Measurements from ENCODE around the gene FNDC3A.
A peak's percentile ranks its signal among the peaks of the same experiment; 100 is the strongest.

FNDC3A gene
- 95.1 to 99.6 reads per million in 2 donors for total RNA-seq

GRCh38 chr13:48975856-48976575, at the start of gene FNDC3A:
FNDC3A (plus strand) TSS chr13:48975912; CDS start chr13:49006191, 30,279 bp downstream.
- DNase-seq = peak; percentile 78 to 94 (median 83)

GRCh38 chr13:48928757-48929430, 46.8 kb upstream of the FNDC3A start:
- DNase-seq = no peak

GRCh38 chr13:48930918-48931317, 44.8 kb upstream of the FNDC3A start:
- DNase-seq = peak in 1 of 5 experiments; percentile 7

- DNase-seq = no peak
Observed at GRCh38 chr13:48938308-48938943, 37.3 kb upstream of the FNDC3A start.

GRCh38 chr13:48939728-48940127, 36.0 kb upstream of the FNDC3A start:
- no peak for DNase-seq

GRCh38 chr13:48942131-48942530, 33.6 kb upstream of the FNDC3A start:
- DNase-seq = no peak

- DNase-seq = no peak
Observed at GRCh38 chr13:48944221-48944620, 31.5 kb upstream of the FNDC3A start.

- no peak for DNase-seq
Observed at GRCh38 chr13:48945626-48946025, 30.1 kb upstream of the FNDC3A start.

- no peak for DNase-seq
Observed at GRCh38 chr13:48946163-48946562, 29.5 kb upstream of the FNDC3A start.

GRCh38 chr13:48949566-48950500, 25.9 kb upstream of the FNDC3A start:
- DNase-seq = no peak

- no peak for DNase-seq
Observed at GRCh38 chr13:48950501-48950875, 25.2 kb upstream of the FNDC3A start.

GRCh38 chr13:48954081-48954480, 21.6 kb upstream of the FNDC3A start:
- DNase-seq = no peak

GRCh38 chr13:48955536-48955935, 20.2 kb upstream of the FNDC3A start:
- no peak for DNase-seq

GRCh38 chr13:48961379-48961778, 14.3 kb upstream of the FNDC3A start:
- no peak for DNase-seq

- DNase-seq = no peak
Observed at GRCh38 chr13:48962281-48962680, 13.4 kb upstream of the FNDC3A start.

GRCh38 chr13:48965736-48966135, 10.0 kb upstream of the FNDC3A start:
- DNase-seq = no peak

- DNase-seq = no peak
Observed at GRCh38 chr13:48969685-48970084, 6.0 kb upstream of the FNDC3A start.

GRCh38 chr13:48973845-48974431, 1.8 kb upstream of the FNDC3A start:
- no peak for DNase-seq

GRCh38 chr13:48975101-48975855, 434 bp upstream of the FNDC3A start:
- peak in 2 of 5 experiments; percentile 7 to 76 for DNase-seq

GRCh38 chr13:48976576-48977285, 1.0 kb downstream of the FNDC3A start:
- DNase-seq = peak in 3 of 5 experiments; percentile 0 to 48 (median 44)

GRCh38 chr13:48977286-48977625, 1.5 kb downstream of the FNDC3A start:
- DNase-seq = peak in 1 of 5 experiments; percentile 30
